Breast epithelium (tissue), 3 donors: ENCODE measurements around the gene NLRP9.

ENCODE experiments used
- POLR2A ChIP-seq: fragments of 450-650 bp; IDR thresholded peaks from one replicate; pipeline ENCODE4 v1.6.1; 2016; ENCODE audit warnings: antibody characterized with exemption, mild to moderate bottlenecking, moderate library complexity
- TF ChIP-seq, protein P1 (sequence below), 3 donors: fragments of 450-650 bp; IDR thresholded peaks; one replicate each; pipeline ENCODE4 v1.5.1; 2016 to 2017; ENCODE audit warnings: antibody characterized with exemption in 3 of 3, mild to moderate bottlenecking in 3 of 3, moderate library complexity in 3 of 3

DNA sequence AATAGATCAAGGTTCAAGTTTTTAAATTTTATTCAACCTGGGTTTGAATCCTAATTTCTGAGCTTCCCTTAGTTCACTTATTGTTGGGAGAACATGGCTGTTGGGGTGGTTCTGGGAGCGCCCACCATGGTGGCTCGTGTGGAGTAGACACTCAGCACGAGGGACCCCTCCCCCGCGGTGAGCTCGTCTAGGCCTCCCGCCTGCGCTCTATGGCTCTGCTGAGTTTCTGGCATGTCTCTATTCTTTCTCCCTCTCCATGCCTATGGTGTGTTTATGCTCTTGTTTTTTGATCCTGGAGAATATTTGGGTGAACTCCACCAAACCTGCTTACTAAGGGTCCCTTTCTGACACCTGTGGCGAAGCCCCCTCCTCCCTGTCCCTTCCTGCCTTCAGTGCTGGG lies 64.7 kb downstream of the NLRP9 start:
- TF ChIP-seq, protein P1, sequence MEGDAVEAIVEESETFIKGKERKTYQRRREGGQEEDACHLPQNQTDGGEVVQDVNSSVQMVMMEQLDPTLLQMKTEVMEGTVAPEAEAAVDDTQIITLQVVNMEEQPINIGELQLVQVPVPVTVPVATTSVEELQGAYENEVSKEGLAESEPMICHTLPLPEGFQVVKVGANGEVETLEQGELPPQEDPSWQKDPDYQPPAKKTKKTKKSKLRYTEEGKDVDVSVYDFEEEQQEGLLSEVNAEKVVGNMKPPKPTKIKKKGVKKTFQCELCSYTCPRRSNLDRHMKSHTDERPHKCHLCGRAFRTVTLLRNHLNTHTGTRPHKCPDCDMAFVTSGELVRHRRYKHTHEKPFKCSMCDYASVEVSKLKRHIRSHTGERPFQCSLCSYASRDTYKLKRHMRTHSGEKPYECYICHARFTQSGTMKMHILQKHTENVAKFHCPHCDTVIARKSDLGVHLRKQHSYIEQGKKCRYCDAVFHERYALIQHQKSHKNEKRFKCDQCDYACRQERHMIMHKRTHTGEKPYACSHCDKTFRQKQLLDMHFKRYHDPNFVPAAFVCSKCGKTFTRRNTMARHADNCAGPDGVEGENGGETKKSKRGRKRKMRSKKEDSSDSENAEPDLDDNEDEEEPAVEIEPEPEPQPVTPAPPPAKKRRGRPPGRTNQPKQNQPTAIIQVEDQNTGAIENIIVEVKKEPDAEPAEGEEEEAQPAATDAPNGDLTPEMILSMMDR (IDR thresholded peaks at IDR 0.05), result no peak
- TF ChIP-seq POLR2A, result no peak
